GM15510 (cell line): Measurements from ENCODE around the gene ELOVL1.

Experiments used
- POLR2A ChIP-seq: IDR thresholded peaks from 3 replicates; pipeline ENCODE4 v1.6.1; 2011; ENCODE audit warnings: borderline replicate concordance; ENCODE audit not compliant: insufficient read length; ENCODE audit errors: extremely low read depth

ELOVL1 gene

GRCh38 chr1:43366179-43366578 is 1.6 kb downstream of the ELOVL1 start:
- TF ChIP-seq POLR2A = no peak

GRCh38 chr1:43365678-43366077 is 2.1 kb downstream of the ELOVL1 start:
- no peak for TF ChIP-seq POLR2A

- TF ChIP-seq POLR2A = no peak
Observed at GRCh38 chr1:43363935-43364525, 3.8 kb downstream of the ELOVL1 start.

GRCh38 chr1:43363283-43363934 is 4.4 kb downstream of the ELOVL1 start:
- peak; percentile 31 for TF ChIP-seq POLR2A

GRCh38 chr1:43360616-43361015 is 7.2 kb downstream of the ELOVL1 start:
- no peak for TF ChIP-seq POLR2A

GRCh38 chr1:43359696-43360095 is 8.1 kb downstream of the ELOVL1 start:
- TF ChIP-seq POLR2A = no peak

- peak; percentile 69 for TF ChIP-seq POLR2A
Observed at GRCh38 chr1:43358746-43359693, 8.8 kb downstream of the ELOVL1 start, which contains the start of gene CDC20. CDC20 (plus strand) TSS chr1:43358981; CDS start chr1:43359216, 235 bp downstream.

GRCh38 chr1:43358121-43358745 is 9.6 kb downstream of the ELOVL1 start:
- peak; percentile 57 for TF ChIP-seq POLR2A

- no peak for TF ChIP-seq POLR2A
Observed at GRCh38 chr1:43357251-43357650, 10.6 kb downstream of the ELOVL1 start.

- TF ChIP-seq POLR2A = no peak
Observed at GRCh38 chr1:43354936-43355335, 12.9 kb downstream of the ELOVL1 start.

GRCh38 chr1:43354471-43354870 is 13.3 kb downstream of the ELOVL1 start:
- TF ChIP-seq POLR2A = no peak

GRCh38 chr1:43352881-43353280 is 14.9 kb downstream of the ELOVL1 start:
- TF ChIP-seq POLR2A = no peak

GRCh38 chr1:43352351-43352705 is 15.5 kb downstream of the ELOVL1 start:
- no peak for TF ChIP-seq POLR2A

GRCh38 chr1:43351421-43352350 is 16.1 kb downstream of the ELOVL1 start:
- TF ChIP-seq POLR2A = no peak
